SU-DHL-6 (cell line): ENCODE data around the gene AKR1B1.

Source experiments
- CTCF ChIP-seq: fragments of 200-600 bp; sonication (generic); IDR thresholded peaks from one replicate; pipeline ENCODE4 v1.5.1; 2017; ENCODE audit warnings: antibody characterized with exemption, mild to moderate bottlenecking, low read length, moderate library complexity; ENCODE audit not compliant: insufficient read depth, poor library complexity, severe bottlenecking
- EZH2phosphoT487 ChIP-seq: fragments of 200-600 bp; sonication (generic), shearing (Covaris generic); conservative IDR thresholded peaks from 2 replicates; pipeline ENCODE4 v1.6.1; 2018; ENCODE audit warnings: mild to moderate bottlenecking, antibody characterized with exemption, low read length, moderate library complexity, mixed read lengths

- TF ChIP-seq CTCF (no peak), EZH2phosphoT487 (no peak)
Measured at GRCh38 chr7:134474828-134475227, 15.9 kb upstream of the AKR1B1 start.
